Measurements from ENCODE around the gene RGL3.

- TF ChIP-seq, protein P1, sequence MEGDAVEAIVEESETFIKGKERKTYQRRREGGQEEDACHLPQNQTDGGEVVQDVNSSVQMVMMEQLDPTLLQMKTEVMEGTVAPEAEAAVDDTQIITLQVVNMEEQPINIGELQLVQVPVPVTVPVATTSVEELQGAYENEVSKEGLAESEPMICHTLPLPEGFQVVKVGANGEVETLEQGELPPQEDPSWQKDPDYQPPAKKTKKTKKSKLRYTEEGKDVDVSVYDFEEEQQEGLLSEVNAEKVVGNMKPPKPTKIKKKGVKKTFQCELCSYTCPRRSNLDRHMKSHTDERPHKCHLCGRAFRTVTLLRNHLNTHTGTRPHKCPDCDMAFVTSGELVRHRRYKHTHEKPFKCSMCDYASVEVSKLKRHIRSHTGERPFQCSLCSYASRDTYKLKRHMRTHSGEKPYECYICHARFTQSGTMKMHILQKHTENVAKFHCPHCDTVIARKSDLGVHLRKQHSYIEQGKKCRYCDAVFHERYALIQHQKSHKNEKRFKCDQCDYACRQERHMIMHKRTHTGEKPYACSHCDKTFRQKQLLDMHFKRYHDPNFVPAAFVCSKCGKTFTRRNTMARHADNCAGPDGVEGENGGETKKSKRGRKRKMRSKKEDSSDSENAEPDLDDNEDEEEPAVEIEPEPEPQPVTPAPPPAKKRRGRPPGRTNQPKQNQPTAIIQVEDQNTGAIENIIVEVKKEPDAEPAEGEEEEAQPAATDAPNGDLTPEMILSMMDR (conservative IDR thresholded peaks at IDR 0.05), result no peak
- no peak for TF ChIP-seq EZH2 (IDR thresholded peaks at IDR 0.05; ENCODE audit: low read depth)
These were observed 39.2 kb downstream of the RGL3 start for GRCh38 chr19:11379857-11380350.

Measured in PC-9 (cell line).